WTC11 (cell line): Measurements from ENCODE around the gene GRXCR2. TPM values are rescaled to one million over a fixed set of nuclear protein-coding genes. Genes with fewer than 3 reads are reported as not detected.

Experiments used
- ATAC-seq: fragments of 200-7000 bp; cut with Tn5 transposase; 2 replicates; pipeline ENCODE4 v1.10.0; 2021; ENCODE audit warnings: mild to moderate bottlenecking, moderate library complexity
- CTCF ChIA-PET: fragments of 300-600 bp; sonication (Branson Sonifier 250); formaldehyde crosslinking; loops from one replicate; lab custom pipeline; 2021; ENCODE audit warnings: antibody characterized with exemption; lab: Charles Lee
- POLR2A ChIA-PET: fragments of 350-600 bp; sonication (Branson Sonifier 250); formaldehyde crosslinking; loops from one replicate; lab custom pipeline; 2021; ENCODE audit warnings: antibody characterized with exemption; lab: Charles Lee
- DNase-seq: peaks from one replicate; pipeline ENCODE4 v3.0.0; 2021; ENCODE audit warnings: low spot score
- H3K27ac Mint-ChIP-seq: 2 replicates; pipeline ENCODE4 v1.8.0; 2021; ENCODE audit warnings: mixed read lengths
- H3K27me3 Mint-ChIP-seq: 2 replicates; pipeline ENCODE4 v1.8.0; 2021; ENCODE audit warnings: low read depth, mild to moderate bottlenecking, moderate library complexity, mixed read lengths
- H3K36me3 Mint-ChIP-seq: 2 replicates; pipeline ENCODE4 v1.8.0; 2021; ENCODE audit warnings: mixed read lengths
- H3K4me1 Mint-ChIP-seq: 2 replicates; pipeline ENCODE4 v1.8.0; 2022; ENCODE audit warnings: mixed read lengths
- H3K4me3 Mint-ChIP-seq: 2 replicates; pipeline ENCODE4 v1.8.0; 2021; ENCODE audit warnings: mild to moderate bottlenecking, moderate library complexity, mixed read lengths
- H3K9me3 Mint-ChIP-seq: 2 replicates; pipeline ENCODE4 v1.8.0; 2021; ENCODE audit warnings: mixed read lengths
- CREB1 ChIP-seq: sonication (generic); formaldehyde crosslinking; IDR thresholded peaks from 2 replicates; pipeline ENCODE4 v1.8.0; 2023; ENCODE audit warnings: mild to moderate bottlenecking, missing genetic modification reagents
- CREM ChIP-seq: sonication (generic); formaldehyde crosslinking; IDR thresholded peaks from 2 replicates; pipeline ENCODE4 v1.8.1; 2022; ENCODE audit warnings: mild to moderate bottlenecking, missing genetic modification reagents, moderate library complexity
- ERG ChIP-seq: fragments of 250-450 bp; sonication (Bioruptor Pico); IDR thresholded peaks from 2 replicates; pipeline ENCODE4 v1.8.0; 2021; ENCODE audit warnings: mild to moderate bottlenecking
- GTF2I ChIP-seq: fragments of 250-450 bp; sonication (Bioruptor Pico); conservative IDR thresholded peaks from 2 replicates; pipeline ENCODE4 v1.4.0; 2021; ENCODE audit warnings: mild to moderate bottlenecking
- MAX ChIP-seq: sonication (generic); formaldehyde crosslinking; IDR thresholded peaks from 2 replicates; pipeline ENCODE4 v1.8.0; 2022; ENCODE audit warnings: mild to moderate bottlenecking, missing genetic modification reagents
- PRDM15 ChIP-seq: sonication (generic); formaldehyde crosslinking; IDR thresholded peaks from 2 replicates; pipeline ENCODE4 v1.8.0; 2022; ENCODE audit warnings: missing genetic modification reagents
- SOX15 ChIP-seq: fragments of 250-450 bp; sonication (Bioruptor Pico); IDR thresholded peaks from 2 replicates; pipeline ENCODE4 v1.9.0; 2021; ENCODE audit warnings: mild to moderate bottlenecking
- TP53 ChIP-seq: sonication (generic); formaldehyde crosslinking; IDR thresholded peaks from 2 replicates; pipeline ENCODE4 v1.8.1; 2023; ENCODE audit warnings: mild to moderate bottlenecking, missing genetic modification reagents
- ZNF232 ChIP-seq: sonication (generic); formaldehyde crosslinking; IDR thresholded peaks from 2 replicates; pipeline ENCODE4 v1.8.0; 2022; ENCODE audit warnings: mild to moderate bottlenecking, missing genetic modification reagents
- ZNF423 ChIP-seq: fragments of 250-450 bp; sonication (Bioruptor Pico); IDR thresholded peaks from 2 replicates; pipeline ENCODE4 v2.1.2; 2022; ENCODE audit warnings: mild to moderate bottlenecking, moderate library complexity
- total RNA-seq: library from RNA; stranded (reverse); gene quantifications from 3 replicates; pipeline ENCODE4 v1.2.3, GENCODE V29; 2021
- TF ChIP-seq, protein P1 (sequence below): sonication (generic); formaldehyde crosslinking; IDR thresholded peaks from 2 replicates; pipeline ENCODE4 v1.8.0; 2023; ENCODE audit warnings: mild to moderate bottlenecking, missing genetic modification reagents
- TF ChIP-seq, protein P2 (sequence below): sonication (generic); formaldehyde crosslinking; IDR thresholded peaks from 2 replicates; pipeline ENCODE4 v1.8.1; 2022; ENCODE audit warnings: missing genetic modification reagents, borderline replicate concordance
- TF ChIP-seq, protein P3 (sequence below): sonication (generic); formaldehyde crosslinking; IDR thresholded peaks from 2 replicates; pipeline ENCODE4 v1.8.1; 2022; ENCODE audit warnings: low read depth, mild to moderate bottlenecking, moderate library complexity, missing genetic modification reagents, borderline replicate concordance

The GRXCR2 gene
- total RNA-seq, 1 experiment from 2014 or later = not detected

GRCh38 chr5:145859897-145860296 is 12.9 kb downstream of the GRXCR2 start:
- Mint-ChIP-seq H3K4me3 (no peak overlapping the region), H3K4me1 (peaks cover 19% of the 10 kb centered on the region), H3K9me3 (peaks cover 5% of the 10 kb centered on the region; the same call in 1 of the 2 replicates), H3K36me3 (no peaks in the 10 kb centered on the region), H3K27me3 (no peaks in the 10 kb centered on the region; the same call in 1 of the 2 replicates), H3K27ac (no peak overlapping the region)
- TF ChIP-seq GTF2I (CRISPR knock-in tag) (no peak), PRDM15 (CRISPR knock-in tag) (no peak), ZNF232 (CRISPR knock-in tag) (no peak), CREB1 (CRISPR knock-in tag) (no peak)
- CTCF ChIA-PET = interaction anchor here (0.8 to 1.0 kb wide), 2 partner anchors 26 to 28 kb away, joined by 3 to 4 read pairs; no protein-coding TSS in a partner anchor
- DNase-seq = no peak
- 0 out of 2 replicates have a peak, but pooled peaks have one; percentile 14 for ATAC-seq
- POLR2A ChIA-PET = no interaction called here

- ChIA-PET POLR2A (no interaction called here), CTCF (interaction anchor here (0.6 to 1.0 kb wide), 2 partner anchors 26 to 46 kb away, joined by 3 read pairs; no protein-coding TSS in a partner anchor)
- DNase-seq (no peak), ATAC-seq (no peak)
- no peak overlapping the region for H3K27ac Mint-ChIP-seq
- peaks cover under 1% of the 10 kb centered on the region; the same call in 1 of the 2 replicates for H3K9me3 Mint-ChIP-seq
- H3K27me3 Mint-ChIP-seq = no peaks in the 10 kb centered on the region; the same call in 1 of the 2 replicates
- peaks cover 23% of the 10 kb centered on the region for H3K4me1 Mint-ChIP-seq
- TF ChIP-seq SOX15 (CRISPR knock-in tag) (no peak), ZNF423 (no peak), MAX (CRISPR knock-in tag) (no peak), ERG (CRISPR knock-in tag) (no peak), TP53 (CRISPR knock-in tag) (no peak), CREM (no peak)
- TF ChIP-seq, protein P1, sequence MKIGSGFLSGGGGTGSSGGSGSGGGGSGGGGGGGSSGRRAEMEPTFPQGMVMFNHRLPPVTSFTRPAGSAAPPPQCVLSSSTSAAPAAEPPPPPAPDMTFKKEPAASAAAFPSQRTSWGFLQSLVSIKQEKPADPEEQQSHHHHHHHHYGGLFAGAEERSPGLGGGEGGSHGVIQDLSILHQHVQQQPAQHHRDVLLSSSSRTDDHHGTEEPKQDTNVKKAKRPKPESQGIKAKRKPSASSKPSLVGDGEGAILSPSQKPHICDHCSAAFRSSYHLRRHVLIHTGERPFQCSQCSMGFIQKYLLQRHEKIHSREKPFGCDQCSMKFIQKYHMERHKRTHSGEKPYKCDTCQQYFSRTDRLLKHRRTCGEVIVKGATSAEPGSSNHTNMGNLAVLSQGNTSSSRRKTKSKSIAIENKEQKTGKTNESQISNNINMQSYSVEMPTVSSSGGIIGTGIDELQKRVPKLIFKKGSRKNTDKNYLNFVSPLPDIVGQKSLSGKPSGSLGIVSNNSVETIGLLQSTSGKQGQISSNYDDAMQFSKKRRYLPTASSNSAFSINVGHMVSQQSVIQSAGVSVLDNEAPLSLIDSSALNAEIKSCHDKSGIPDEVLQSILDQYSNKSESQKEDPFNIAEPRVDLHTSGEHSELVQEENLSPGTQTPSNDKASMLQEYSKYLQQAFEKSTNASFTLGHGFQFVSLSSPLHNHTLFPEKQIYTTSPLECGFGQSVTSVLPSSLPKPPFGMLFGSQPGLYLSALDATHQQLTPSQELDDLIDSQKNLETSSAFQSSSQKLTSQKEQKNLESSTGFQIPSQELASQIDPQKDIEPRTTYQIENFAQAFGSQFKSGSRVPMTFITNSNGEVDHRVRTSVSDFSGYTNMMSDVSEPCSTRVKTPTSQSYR (CRISPR knock-in tag) = no peak
- TF ChIP-seq, protein P2, sequence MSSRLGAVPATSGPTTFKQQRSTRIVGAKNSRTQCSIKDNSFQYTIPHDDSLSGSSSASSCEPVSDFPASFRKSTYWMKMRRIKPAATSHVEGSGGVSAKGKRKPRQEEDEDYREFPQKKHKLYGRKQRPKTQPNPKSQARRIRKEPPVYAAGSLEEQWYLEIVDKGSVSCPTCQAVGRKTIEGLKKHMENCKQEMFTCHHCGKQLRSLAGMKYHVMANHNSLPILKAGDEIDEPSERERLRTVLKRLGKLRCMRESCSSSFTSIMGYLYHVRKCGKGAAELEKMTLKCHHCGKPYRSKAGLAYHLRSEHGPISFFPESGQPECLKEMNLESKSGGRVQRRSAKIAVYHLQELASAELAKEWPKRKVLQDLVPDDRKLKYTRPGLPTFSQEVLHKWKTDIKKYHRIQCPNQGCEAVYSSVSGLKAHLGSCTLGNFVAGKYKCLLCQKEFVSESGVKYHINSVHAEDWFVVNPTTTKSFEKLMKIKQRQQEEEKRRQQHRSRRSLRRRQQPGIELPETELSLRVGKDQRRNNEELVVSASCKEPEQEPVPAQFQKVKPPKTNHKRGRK = no peak
- TF ChIP-seq, protein P3, sequence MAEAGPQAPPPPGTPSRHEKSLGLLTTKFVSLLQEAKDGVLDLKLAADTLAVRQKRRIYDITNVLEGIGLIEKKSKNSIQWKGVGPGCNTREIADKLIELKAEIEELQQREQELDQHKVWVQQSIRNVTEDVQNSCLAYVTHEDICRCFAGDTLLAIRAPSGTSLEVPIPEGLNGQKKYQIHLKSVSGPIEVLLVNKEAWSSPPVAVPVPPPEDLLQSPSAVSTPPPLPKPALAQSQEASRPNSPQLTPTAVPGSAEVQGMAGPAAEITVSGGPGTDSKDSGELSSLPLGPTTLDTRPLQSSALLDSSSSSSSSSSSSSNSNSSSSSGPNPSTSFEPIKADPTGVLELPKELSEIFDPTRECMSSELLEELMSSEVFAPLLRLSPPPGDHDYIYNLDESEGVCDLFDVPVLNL = no peak
- no peaks in the 10 kb centered on the region for H3K36me3 Mint-ChIP-seq
- no peak overlapping the region for H3K4me3 Mint-ChIP-seq
Measured at GRCh38 chr5:145859453-145859852, 13.4 kb downstream of the GRXCR2 start.
